Activated naive CD8-positive, alpha-beta T cell (primary cell): Measurements from ENCODE around the gene RAB11B.
"Not testable (repeated sequence)": the region's sequence is repeated elsewhere in the genome, so short reads cannot be mapped to it uniquely, and the experiment has no call there.

Source experiments
- H3K27ac Mint-ChIP-seq: one replicate; pipeline ENCODE4 v1.8.0; 2021; ENCODE audit warnings: mixed read lengths
- H3K27me3 Mint-ChIP-seq: one replicate; pipeline ENCODE4 v1.8.0; 2021; ENCODE audit warnings: mixed read lengths
- H3K36me3 Mint-ChIP-seq: one replicate; pipeline ENCODE4 v1.8.0; 2021; ENCODE audit warnings: mixed read lengths
- H3K4me1 Mint-ChIP-seq: one replicate; pipeline ENCODE4 v1.8.0; 2021; ENCODE audit warnings: low read depth, mixed read lengths
- H3K4me3 Mint-ChIP-seq: one replicate; pipeline ENCODE4 v1.8.0; 2021; ENCODE audit warnings: mild to moderate bottlenecking, mixed read lengths
- H3K9me3 Mint-ChIP-seq: one replicate; pipeline ENCODE4 v1.8.0; 2021; ENCODE audit warnings: low read depth, mixed read lengths

The RAB11B gene

GRCh38 chr19:8397271-8397670 lies 7.1 kb downstream of the RAB11B start:
- no peak overlapping the region for H3K4me3 Mint-ChIP-seq
- peak overlapping the region; percentile 28 for H3K27ac Mint-ChIP-seq
- H3K36me3 Mint-ChIP-seq = no peaks in the 10 kb centered on the region
- peaks cover 23% of the 10 kb centered on the region for H3K4me1 Mint-ChIP-seq
- H3K9me3 Mint-ChIP-seq = no peaks in the 10 kb centered on the region
- no peaks in the 10 kb centered on the region for H3K27me3 Mint-ChIP-seq

- peaks cover 22% of the 10 kb centered on the region for H3K4me1 Mint-ChIP-seq
- no peaks in the 10 kb centered on the region for H3K27me3 Mint-ChIP-seq
- H3K4me3 Mint-ChIP-seq = no peak overlapping the region
- H3K27ac Mint-ChIP-seq = no peak overlapping the region
- no peaks in the 10 kb centered on the region for H3K9me3 Mint-ChIP-seq
- H3K36me3 Mint-ChIP-seq = no peaks in the 10 kb centered on the region
These were observed 7.7 kb downstream of the RAB11B start for GRCh38 chr19:8397746-8398310.

- Mint-ChIP-seq H3K27ac (no peak overlapping the region), H3K9me3 (no peaks in the 10 kb centered on the region), H3K27me3 (no peaks in the 10 kb centered on the region), H3K4me1 (peaks cover 18% of the 10 kb centered on the region), H3K36me3 (no peaks in the 10 kb centered on the region), H3K4me3 (no peak overlapping the region)
These were observed 8.2 kb downstream of the RAB11B start for GRCh38 chr19:8398311-8398771.

DNA sequence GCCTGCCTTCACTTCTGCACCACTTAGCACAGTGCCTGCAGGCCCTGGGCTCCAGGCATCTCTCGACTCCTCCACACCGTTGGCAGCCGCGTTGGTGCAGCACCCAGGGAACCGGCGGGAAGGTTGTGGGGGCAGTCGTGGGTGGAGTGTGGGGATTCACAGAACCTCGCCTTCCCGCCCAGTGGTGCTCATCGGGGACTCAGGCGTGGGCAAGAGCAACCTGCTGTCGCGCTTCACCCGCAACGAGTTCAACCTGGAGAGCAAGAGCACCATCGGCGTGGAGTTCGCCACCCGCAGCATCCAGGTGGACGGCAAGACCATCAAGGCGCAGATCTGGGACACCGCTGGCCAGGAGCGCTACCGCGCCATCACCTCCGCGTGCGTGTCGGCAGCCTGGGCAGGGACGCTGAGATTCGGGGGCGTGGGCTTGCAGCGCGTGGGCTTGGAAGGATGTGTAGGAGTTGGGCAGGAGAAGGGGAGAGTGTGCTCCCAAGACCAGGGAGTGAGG lies 9.6 kb downstream of the RAB11B start:
- no peak overlapping the region for H3K27ac Mint-ChIP-seq
- no peaks in the 10 kb centered on the region for H3K36me3 Mint-ChIP-seq
- H3K4me3 Mint-ChIP-seq = no peak overlapping the region
- H3K9me3 Mint-ChIP-seq = no peaks in the 10 kb centered on the region
- H3K27me3 Mint-ChIP-seq = no peaks in the 10 kb centered on the region
- peaks cover 15% of the 10 kb centered on the region for H3K4me1 Mint-ChIP-seq

DNA sequence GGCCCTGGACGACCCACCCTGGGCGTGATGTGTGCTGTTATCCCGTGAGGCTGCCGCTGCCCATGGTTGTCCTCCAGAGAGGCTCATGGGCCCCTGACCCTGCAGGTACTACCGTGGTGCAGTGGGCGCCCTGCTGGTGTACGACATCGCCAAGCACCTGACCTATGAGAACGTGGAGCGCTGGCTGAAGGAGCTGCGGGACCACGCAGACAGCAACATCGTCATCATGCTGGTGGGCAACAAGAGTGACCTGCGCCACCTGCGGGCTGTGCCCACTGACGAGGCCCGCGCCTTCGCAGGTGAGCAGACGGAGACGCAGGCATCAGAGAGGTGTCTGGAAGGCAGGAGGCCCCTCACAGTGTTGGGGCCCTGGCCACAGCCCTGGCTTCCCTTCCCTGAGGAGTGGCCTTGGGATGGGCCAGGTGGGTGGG lies 11.8 kb downstream of the RAB11B start:
- Mint-ChIP-seq H3K27me3 (no peaks in the 10 kb centered on the region), H3K36me3 (no peaks in the 10 kb centered on the region), H3K4me1 (peaks cover 6% of the 10 kb centered on the region), H3K9me3 (no peaks in the 10 kb centered on the region), H3K27ac (no peak overlapping the region), H3K4me3 (no peak overlapping the region)

GRCh38 chr19:8403098-8403819 lies 13.1 kb downstream of the RAB11B start:
- Mint-ChIP-seq H3K36me3 (no peaks in the 10 kb centered on the region), H3K9me3 (no peaks in the 10 kb centered on the region), H3K27ac (no peak overlapping the region), H3K27me3 (no peaks in the 10 kb centered on the region), H3K4me3 (no peak overlapping the region), H3K4me1 (peaks cover 1% of the 10 kb centered on the region)

DNA sequence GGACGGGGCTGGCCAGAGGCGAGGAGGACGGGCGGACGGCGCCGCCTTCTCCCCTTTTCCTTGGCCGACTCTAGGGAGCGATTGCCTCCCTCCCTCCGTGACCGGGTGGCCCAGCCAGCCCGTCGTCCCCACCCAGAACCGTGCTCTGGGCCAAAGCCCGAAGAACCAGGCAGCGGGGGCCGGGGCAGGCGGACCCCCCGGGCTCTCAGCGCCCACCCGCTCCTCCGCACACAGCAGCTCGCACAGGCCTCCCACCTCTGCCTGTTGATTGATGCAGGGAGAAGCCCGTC lies 13.6 kb downstream of the RAB11B start:
- Mint-ChIP-seq H3K27me3 (no peaks in the 10 kb centered on the region), H3K4me1 (no peaks in the 10 kb centered on the region), H3K4me3 (no peak overlapping the region), H3K9me3 (no peaks in the 10 kb centered on the region), H3K36me3 (no peaks in the 10 kb centered on the region), H3K27ac (no peak overlapping the region)

GRCh38 chr19:8404391-8405151 lies 14.4 kb downstream of the RAB11B start:
- H3K27ac Mint-ChIP-seq = no peak overlapping the region

DNA sequence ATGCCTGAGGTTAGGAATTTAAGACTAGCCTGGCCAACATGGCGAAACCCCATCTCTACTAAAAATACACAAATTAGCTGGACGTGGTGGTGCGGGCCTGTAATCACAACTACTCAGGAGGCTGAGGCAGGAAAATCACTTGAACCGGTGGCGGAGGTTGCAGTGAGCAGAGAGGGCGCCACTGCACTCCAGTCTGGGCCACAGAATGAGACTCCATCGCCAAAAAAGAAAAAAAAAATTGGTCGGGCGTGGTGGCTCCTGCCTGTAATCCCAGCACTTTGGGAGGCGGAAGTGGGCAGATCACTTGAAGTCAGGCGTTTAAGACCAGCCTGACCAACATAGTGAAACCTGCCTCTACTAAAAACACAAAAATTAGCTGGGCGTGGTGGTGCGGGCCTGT lies 20.6 kb downstream of the RAB11B start:
- not testable (repeated sequence) for H3K4me3 Mint-ChIP-seq, H3K36me3 Mint-ChIP-seq, H3K4me1 Mint-ChIP-seq, H3K9me3 Mint-ChIP-seq, H3K27ac Mint-ChIP-seq, H3K27me3 Mint-ChIP-seq

More at GRCh38 chr19:8404391-8405151, 14.4 kb downstream of the RAB11B start:
- Mint-ChIP-seq H3K36me3 (no peaks in the 10 kb centered on the region), H3K9me3 (no peaks in the 10 kb centered on the region), H3K4me1 (no peaks in the 10 kb centered on the region), H3K4me3 (no peak overlapping the region), H3K27me3 (no peaks in the 10 kb centered on the region)

GRCh38 chr19:8412783-8413628 lies 22.8 kb downstream of the RAB11B start, which contains the start of gene MARCHF2:
TSS of gene MARCHF2 (plus strand) at chr19:8413305. CDS start at chr19:8421841, 8,536 bp downstream.
- Mint-ChIP-seq H3K4me3 (peak within 1 kb of the TSS; percentile 77), H3K9me3 (no peaks in the 10 kb centered on the region), H3K27ac (no peak within 1 kb of the TSS), H3K27me3 (no peaks in the 10 kb centered on the region), H3K36me3 (no peaks in the 10 kb centered on the region), H3K4me1 (peaks cover 8% of the 10 kb centered on the region)

DNA sequence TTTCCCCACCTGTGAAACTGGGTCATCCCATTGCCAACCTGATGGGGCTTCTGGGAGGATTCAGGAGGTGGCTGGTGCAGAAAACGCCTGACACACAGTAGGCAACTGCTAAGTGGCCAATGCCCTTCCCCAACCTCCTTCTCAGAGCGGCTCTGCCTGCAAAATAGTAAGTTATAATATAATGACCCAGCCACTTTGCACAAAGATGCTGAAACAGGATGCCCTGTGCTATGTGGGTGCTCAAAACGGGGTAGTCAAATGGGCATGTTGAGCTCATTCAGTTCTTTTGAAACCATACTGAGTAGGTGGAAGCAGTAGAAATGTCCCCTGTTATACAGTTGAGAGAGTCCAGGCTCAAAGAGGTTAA lies 23.5 kb downstream of the RAB11B start:
- Mint-ChIP-seq H3K4me3 (peak overlapping the region; percentile 77), H3K9me3 (no peaks in the 10 kb centered on the region), H3K4me1 (peaks cover 8% of the 10 kb centered on the region), H3K27ac (no peak overlapping the region), H3K36me3 (no peaks in the 10 kb centered on the region), H3K27me3 (no peaks in the 10 kb centered on the region)

DNA sequence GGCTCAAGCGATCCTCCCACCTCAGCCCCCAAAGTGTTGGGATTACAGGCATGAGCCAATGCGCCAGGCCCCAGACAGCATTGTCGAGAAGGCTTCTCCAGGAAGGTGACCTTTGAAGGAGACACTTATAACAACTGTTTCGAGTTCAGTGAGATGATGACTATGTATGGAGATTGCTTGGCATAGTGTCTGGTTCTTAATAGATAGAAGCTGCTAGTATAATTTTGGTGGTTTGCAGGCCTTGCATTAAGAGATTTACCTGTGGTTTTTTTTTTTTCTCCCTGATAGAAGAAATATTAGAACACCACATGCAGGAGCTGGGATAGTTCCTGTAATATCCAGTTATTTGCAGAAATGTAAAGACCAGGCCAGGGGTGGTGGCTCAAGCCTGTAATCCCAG lies 26.6 kb downstream of the RAB11B start:
- no peak overlapping the region for H3K4me3 Mint-ChIP-seq
- no peak overlapping the region for H3K27ac Mint-ChIP-seq
- H3K36me3 Mint-ChIP-seq = no peaks in the 10 kb centered on the region
- no peaks in the 10 kb centered on the region for H3K27me3 Mint-ChIP-seq
- peaks cover 6% of the 10 kb centered on the region for H3K4me1 Mint-ChIP-seq
- no peaks in the 10 kb centered on the region for H3K9me3 Mint-ChIP-seq

DNA sequence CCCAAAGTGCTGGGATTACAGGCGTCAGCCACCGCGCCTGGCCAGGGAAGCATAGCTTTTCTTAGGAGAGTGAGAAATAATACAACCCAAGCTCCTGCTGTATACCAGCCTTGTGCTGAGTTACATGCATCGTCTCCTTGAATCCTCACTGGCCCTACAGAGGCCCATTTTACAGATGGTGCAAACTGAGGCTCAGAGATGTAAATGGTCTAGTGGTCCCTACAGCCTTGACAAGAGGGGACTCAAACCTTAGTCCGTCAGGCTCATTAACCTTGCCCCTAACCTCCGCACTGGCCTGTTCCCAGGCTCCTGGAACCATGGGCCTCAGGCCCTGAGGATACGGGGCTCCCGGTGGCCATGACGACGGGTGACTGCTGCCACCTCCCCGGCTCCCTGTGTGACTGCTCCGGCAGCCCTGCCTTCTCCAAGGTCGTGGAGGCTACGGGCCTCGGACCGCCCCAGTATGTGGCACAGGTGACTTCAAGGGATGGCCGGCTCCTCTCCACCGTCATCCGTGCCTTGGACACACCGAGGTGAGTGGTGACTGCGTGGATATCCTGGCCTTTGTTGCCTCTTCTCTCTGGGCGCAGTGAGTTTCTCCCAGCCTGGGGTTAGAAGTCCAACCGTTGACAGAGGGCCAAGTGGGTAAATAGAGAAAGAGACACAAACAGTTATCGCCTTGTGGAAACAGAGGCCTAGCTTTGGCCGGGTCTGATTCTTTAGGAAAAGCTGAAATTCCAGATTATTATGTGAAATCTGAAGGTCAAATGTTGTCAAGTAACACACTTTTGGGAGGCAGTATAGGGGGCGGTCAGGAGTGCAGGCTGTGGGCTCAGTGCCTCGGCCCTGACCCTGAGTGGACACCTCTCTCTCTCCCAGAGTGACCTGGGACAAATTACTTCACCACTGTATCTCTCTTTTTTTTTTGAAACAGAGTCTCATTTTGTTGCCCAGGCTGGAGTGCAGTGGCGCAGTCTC lies 31.6 kb downstream of the RAB11B start:
- peaks cover 3% of the 10 kb centered on the region for H3K36me3 Mint-ChIP-seq
- no peaks in the 10 kb centered on the region for H3K9me3 Mint-ChIP-seq
- H3K27ac Mint-ChIP-seq = no peak overlapping the region
- no peak overlapping the region for H3K4me3 Mint-ChIP-seq
- H3K27me3 Mint-ChIP-seq = no peaks in the 10 kb centered on the region
- H3K4me1 Mint-ChIP-seq = no peaks in the 10 kb centered on the region

GRCh38 chr19:8423817-8424223 lies 33.7 kb downstream of the RAB11B start:
- no peak overlapping the region for H3K27ac Mint-ChIP-seq
- H3K36me3 Mint-ChIP-seq = peaks cover 3% of the 10 kb centered on the region
- no peak overlapping the region for H3K4me3 Mint-ChIP-seq
- H3K27me3 Mint-ChIP-seq = no peaks in the 10 kb centered on the region
- H3K4me1 Mint-ChIP-seq = no peaks in the 10 kb centered on the region
- no peaks in the 10 kb centered on the region for H3K9me3 Mint-ChIP-seq
